ENCODE data around the gene SEC24C.
"Not testable (repeated sequence)": the region's sequence is repeated elsewhere in the genome, so short reads cannot be mapped to it uniquely, and the experiment has no call there.

DNA sequence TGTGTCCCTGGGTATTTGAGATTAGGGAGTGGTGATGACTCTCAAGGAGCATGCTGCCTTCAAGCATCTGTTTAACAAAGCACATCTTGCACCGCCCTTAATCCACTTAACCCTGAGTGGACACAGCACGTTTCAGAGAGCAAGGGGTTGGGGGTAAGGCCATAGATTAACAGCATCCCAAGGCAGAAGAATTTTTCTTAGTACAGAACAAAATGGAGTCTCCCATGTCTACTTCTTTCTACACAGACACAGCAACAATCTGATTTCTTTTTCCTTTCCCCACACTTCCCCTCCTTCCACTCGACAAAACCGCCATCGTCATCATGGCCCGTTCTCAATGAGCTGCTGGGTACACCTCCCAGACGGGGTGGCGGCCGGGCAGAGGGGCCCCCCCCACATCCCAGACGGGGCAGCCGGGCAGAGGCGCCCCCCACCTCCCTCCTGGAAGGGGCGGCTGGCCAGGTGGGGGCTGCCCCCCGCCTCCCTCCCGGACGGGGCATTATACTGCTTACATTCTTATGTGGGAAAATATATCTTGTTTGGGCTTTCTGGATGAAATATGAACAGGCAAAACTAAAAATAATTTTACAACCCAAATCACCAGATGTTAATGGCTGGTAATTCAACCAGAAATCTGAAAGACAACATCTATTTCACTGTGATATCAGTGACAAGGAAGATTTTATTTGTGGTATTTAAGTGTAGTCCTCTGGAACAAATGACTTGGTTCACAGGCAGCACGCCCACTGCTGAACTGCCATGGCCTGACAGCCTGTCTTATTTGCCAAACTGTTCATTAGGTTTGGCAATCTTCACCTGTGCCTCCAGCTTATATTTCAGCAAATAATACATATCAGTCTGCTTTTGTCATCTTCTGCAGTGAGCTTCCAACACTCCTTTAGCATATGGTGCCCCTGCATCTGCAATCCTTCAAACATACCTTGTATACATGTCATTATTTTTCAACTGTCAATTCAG is 28.7 kb upstream of the SEC24C start:
- TF ChIP-seq, protein P1, sequence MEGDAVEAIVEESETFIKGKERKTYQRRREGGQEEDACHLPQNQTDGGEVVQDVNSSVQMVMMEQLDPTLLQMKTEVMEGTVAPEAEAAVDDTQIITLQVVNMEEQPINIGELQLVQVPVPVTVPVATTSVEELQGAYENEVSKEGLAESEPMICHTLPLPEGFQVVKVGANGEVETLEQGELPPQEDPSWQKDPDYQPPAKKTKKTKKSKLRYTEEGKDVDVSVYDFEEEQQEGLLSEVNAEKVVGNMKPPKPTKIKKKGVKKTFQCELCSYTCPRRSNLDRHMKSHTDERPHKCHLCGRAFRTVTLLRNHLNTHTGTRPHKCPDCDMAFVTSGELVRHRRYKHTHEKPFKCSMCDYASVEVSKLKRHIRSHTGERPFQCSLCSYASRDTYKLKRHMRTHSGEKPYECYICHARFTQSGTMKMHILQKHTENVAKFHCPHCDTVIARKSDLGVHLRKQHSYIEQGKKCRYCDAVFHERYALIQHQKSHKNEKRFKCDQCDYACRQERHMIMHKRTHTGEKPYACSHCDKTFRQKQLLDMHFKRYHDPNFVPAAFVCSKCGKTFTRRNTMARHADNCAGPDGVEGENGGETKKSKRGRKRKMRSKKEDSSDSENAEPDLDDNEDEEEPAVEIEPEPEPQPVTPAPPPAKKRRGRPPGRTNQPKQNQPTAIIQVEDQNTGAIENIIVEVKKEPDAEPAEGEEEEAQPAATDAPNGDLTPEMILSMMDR (conservative IDR thresholded peaks at IDR 0.05 in 1 of 2, IDR thresholded peaks at IDR 0.05 in 1 of 2; ENCODE audit: extremely low read depth in 1 of 2, insufficient read depth in 1 of 2, low read depth in 1 of 2, low read length in 2 of 2), result not testable (repeated sequence)
- not testable (repeated sequence) for TF ChIP-seq EZH2 (IDR thresholded peaks at IDR 0.05; ENCODE audit: borderline replicate concordance, low read length)

All from mammary epithelial cell (primary cell).